PC-3 (cell line): ENCODE results near the gene CCDC92.

Experiments
- EZH2 ChIP-seq: fragments of 300-600 bp; sonication (generic); IDR thresholded peaks from one replicate; pipeline ENCODE4 v1.6.1; 2017; ENCODE audit warnings: antibody characterized with exemption, mild to moderate bottlenecking, low read length; ENCODE audit not compliant: unreplicated experiment
- TF ChIP-seq, protein P1 (sequence below): fragments of 300-600 bp; sonication (generic); conservative IDR thresholded peaks from 2 replicates; pipeline ENCODE4 v1.5.1; 2017; ENCODE audit warnings: antibody characterized with exemption, low read depth, mild to moderate bottlenecking, low read length

DNA sequence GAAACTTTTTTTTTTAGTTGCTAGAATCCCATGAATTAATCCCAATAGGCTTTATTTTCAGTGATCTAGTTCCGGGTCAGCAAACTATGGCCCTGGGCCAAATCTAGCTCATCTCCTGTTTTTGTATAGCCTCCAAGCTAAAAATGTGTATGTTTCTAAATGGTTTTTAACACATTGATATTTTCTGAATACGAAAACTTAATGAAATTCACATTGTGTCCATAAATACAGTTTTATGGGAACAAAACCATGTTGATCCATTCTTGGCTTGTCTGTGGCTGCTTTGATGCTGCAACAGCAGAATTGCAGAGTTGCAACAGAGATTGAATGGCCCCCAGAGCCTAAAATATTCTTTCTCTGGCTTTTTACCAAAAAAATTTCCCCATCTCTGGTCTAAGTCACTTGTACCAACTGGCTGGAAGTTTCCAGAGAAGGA is 47.9 kb upstream of the CCDC92 start:
- TF ChIP-seq, protein P1, sequence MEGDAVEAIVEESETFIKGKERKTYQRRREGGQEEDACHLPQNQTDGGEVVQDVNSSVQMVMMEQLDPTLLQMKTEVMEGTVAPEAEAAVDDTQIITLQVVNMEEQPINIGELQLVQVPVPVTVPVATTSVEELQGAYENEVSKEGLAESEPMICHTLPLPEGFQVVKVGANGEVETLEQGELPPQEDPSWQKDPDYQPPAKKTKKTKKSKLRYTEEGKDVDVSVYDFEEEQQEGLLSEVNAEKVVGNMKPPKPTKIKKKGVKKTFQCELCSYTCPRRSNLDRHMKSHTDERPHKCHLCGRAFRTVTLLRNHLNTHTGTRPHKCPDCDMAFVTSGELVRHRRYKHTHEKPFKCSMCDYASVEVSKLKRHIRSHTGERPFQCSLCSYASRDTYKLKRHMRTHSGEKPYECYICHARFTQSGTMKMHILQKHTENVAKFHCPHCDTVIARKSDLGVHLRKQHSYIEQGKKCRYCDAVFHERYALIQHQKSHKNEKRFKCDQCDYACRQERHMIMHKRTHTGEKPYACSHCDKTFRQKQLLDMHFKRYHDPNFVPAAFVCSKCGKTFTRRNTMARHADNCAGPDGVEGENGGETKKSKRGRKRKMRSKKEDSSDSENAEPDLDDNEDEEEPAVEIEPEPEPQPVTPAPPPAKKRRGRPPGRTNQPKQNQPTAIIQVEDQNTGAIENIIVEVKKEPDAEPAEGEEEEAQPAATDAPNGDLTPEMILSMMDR, result no peak
- no peak for TF ChIP-seq EZH2
